EL (cell line): Measurements from ENCODE around the gene LPP.

Experiments
- DNase-seq: peaks from one replicate; pipeline ENCODE4 v3.0.0-alpha.2; 2016

The LPP gene

DNA sequence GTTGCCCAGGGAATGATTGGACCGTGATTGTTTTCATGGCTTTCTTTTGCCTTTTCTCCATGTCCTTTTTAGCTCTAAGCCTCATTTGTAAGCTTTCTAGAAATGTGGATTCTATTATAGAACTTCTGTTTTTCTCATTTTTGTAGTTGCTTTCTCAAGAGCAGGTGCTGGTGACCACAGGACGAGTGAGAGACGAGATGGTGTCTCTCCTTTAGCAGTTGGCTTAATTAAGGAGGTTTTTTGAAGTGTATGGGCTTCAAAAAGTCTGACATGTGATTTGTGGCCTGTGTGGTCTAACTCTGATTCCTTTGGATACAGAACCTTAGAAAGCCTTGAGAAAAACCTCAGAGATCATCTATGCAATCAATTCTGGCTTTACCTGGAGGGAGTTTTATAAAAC, 292.8 kb downstream of the LPP start:
- no peak for DNase-seq

GRCh38 chr3:188448813-188449212, 294.9 kb downstream of the LPP start:
- DNase-seq: no peak

- DNase-seq: no peak
Observed at GRCh38 chr3:188449421-188449820, 295.5 kb downstream of the LPP start.

DNA sequence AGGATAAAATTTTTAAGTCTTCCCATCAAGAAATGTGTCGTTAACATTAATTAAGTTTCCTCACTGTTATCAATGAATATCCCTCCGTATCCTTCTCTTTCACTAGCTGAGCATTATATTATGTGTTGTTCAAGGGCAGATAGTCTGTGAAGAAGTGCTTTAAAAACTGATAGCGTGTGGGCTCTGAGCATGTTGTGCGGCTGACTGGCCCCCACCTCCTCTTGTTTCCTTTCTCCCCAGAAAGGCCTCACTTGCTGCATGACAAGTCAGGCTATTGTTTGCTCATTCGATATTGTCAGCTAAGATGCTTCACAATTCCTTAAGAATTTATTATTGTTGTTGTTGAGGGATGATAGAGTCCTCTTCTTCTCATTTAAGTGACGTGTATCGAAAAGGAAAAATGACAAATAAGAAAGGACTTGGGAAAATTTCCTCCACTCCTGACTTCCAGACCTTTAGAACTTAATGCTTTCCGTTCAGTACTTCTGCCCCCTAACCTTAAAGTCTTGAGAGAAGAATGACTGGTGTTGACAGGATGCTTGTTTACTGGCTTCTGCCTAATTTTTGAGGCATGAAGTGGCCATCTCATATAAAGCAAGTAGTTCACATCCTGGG, 298.3 kb downstream of the LPP start:
- no peak for DNase-seq

- DNase-seq: no peak
Observed at GRCh38 chr3:188453431-188454384, 299.8 kb downstream of the LPP start.

- DNase-seq: no peak
Observed at GRCh38 chr3:188455748-188456147, 301.8 kb downstream of the LPP start.

GRCh38 chr3:188458756-188459155, 304.8 kb downstream of the LPP start:
- DNase-seq: no peak

DNA sequence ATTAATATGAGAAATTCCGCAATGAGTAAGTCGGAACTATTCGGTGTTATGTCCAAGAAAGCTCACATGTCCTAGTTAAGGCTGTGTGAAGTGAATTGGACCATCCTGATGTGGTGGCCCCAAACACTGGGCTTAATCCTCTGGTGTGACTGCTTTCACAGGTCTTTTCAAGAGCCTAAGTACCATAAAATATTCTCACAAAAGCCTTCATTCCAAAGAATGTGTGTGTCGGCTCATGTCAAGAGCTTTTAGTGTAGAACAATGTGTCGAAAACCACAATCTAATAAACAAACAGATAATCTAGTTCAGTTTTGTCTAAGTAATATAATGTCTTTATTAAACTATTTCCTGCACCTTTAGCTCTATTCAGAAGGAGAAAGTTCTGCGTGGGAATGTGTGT, 311.4 kb downstream of the LPP start:
- DNase-seq: no peak

GRCh38 chr3:188468196-188468595, 314.2 kb downstream of the LPP start:
- DNase-seq: peak; percentile 17

DNA sequence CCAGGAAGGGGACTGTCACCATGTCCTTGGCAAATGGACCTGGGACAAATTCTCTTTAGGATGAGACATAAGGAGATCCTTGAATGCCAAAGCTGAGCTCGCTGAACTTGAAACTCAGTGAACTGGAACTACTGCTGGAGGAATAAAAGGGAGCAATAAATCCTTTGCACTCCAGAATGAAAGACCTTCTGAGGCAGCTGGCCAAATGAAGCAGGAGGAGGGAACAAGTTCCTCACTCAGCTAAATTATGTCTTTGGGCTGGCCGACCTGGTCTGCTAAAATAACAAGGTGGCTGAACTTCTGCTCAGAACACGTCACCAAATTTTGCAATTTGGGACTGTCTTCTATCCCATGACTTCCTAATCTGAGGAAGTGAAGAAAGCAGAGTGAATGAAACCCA, 314.7 kb downstream of the LPP start:
- DNase-seq: no peak

DNA sequence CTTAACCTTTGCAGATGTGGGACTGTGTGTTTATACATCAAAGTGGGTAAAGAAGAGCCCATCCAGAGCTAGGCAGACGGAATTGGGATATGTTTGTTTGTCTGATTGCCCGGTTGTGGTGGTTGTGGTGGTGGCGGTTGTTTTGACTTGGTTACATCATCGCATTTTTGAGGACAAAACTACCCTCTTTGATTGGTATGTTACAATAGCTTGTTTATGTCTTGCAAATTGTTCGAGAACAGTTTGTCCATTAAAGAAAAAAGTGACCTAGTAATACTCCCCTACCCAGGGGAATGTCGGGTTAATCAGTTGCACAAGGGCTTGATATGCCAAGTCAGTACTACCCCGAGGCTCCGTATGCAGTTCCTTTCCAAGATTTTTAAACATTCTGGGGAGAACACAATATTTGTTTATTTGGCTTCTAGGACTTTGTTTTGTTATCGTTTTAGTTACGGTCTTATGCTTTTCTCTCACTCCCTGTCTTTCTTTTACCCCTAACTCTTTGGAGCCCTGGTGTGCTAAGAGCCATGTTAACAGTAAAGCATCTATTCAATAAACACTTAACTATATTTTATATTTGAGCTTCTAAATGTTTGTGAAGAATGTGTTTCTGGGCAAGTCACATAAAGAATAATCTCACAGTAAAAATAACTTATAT, 315.4 kb downstream of the LPP start:
- DNase-seq: no peak

- DNase-seq: no peak
Observed at GRCh38 chr3:188470508-188471130, 316.7 kb downstream of the LPP start.

DNA sequence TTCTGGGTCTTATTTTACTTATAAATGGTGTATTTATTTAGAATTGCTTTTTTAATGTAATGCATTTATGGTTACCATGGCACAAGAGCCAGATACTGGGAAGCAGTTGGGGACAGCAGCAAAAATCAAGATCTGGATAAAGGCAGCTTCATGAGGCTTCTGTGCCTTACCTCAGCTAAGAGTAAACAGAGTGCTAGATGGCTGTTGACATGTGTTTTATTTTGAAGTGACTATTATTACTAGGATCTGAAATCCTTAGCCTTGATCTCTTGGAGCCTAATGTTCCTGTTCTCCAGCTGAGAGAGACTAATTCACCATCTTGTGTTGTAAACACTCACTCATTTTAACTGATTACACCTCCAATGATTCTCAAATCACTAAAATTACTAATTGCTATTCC, 317.8 kb downstream of the LPP start:
- DNase-seq: no peak

- DNase-seq: peak; percentile 30
Observed at GRCh38 chr3:188472336-188472735, 318.4 kb downstream of the LPP start.

DNA sequence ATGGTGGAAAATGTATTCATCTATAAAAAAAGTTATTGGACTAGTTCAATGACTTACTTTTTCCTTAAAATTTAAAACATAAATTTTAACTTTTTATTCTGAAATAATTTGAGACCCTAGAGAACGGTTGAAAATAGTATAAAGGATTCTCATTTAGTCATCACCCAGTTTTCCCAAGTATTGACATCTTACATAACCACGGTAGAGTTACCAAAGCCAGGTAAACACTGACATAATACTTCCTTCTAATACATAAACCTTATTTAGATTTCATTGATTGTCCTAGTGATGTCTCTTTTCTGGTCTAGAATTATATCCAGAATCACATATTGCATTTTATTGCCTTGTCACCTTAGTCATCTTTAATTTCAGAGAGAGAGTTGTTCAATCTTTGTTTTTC, 319.1 kb downstream of the LPP start:
- no peak for DNase-seq

- DNase-seq: no peak
Observed at GRCh38 chr3:188473591-188474288, 319.8 kb downstream of the LPP start.

DNA sequence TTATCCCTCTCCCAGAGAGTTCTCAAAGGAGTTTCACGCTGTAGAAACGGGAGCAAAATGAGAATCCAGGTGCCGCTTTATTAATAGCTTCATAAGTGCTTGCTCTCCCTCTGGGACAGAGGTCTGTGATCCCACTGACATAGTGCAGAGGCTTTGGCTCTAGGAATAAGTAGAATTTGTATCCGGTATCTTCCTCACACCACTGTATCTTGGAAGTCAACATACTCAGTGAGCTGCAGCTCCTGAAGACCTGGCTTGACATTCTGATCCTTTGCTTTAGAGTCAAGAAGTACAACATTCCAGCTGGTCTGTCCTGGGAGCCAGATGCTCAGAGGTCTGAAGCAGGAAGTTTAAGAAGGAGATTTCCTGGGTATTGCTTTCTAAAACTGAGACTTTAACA, 323.0 kb downstream of the LPP start:
- no peak for DNase-seq

DNA sequence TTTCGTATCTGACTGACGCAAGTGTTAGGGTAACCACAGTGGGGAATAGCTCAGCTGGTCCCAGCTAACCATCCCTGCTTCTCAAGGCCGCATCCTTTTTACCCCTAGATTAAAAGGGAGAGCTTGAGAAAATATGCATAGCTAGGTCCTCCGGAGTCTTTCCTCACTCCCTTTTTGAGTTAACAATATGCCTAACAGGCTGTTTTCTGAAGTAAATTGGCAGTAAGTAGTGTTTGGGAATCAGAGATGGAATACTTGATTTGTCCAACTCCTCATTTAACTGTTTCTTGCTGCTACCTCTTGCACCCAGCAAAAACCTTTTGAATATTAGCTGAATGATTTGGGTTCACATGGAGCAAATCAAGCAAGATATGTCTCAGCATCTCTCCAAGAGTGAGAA, 326.1 kb downstream of the LPP start:
- DNase-seq: no peak

DNA sequence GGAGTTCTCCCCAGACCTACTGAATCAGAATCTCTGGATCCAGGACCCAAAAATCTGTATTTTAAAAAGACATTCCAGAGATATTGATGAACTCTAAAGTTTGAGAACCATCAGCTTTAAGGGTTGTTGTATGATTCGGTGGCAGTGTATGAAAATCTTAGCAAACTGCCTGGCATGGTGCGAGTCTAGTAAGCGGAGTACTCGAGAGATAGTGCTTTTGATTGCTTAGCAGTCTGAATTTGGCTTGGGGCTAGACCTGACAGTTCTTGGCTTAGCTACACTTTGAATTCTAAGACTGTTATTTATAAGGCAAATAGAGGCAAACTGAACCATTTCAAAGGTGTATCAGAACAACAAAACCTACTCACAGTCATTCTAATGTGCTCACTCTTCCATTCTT, 329.0 kb downstream of the LPP start:
- no peak for DNase-seq

DNA sequence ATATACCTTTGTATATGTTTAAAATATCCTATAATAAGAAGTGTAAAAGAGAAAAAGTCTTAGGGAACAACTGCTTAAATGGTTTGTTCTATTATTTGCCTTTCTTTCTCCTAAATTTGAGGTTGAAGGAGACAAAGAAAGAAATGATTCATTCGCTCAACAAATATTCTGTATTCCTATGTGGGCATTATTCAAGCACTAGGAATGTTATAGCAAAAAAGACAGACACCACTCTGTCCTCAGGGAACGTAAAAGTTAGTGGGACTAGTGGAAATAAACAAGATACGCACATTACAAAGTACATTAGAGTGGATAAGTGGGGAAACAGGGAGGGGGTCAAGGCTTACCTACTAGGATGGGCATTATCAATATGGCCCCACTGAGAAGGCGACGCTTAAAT, 332.2 kb downstream of the LPP start:
- DNase-seq: peak; percentile 62

DNA sequence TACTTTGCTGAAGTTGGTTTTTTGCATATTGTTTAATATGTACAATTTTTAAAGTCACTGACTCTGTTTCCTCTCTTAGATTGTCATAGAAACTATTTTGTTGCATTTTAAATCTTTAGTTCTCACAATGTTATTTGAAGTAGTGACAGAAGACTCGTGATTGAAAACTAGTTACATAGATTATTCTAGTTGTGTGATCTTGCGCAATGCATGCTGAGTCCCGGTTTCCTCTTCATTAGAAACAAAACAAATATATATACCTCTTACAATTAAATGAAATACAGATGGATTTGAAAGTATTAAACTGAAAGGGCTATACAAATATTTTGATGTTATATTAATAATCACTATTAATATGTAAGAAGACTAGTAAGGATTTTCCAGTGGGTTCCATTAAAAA, 333.0 kb downstream of the LPP start:
- DNase-seq: no peak

DNA sequence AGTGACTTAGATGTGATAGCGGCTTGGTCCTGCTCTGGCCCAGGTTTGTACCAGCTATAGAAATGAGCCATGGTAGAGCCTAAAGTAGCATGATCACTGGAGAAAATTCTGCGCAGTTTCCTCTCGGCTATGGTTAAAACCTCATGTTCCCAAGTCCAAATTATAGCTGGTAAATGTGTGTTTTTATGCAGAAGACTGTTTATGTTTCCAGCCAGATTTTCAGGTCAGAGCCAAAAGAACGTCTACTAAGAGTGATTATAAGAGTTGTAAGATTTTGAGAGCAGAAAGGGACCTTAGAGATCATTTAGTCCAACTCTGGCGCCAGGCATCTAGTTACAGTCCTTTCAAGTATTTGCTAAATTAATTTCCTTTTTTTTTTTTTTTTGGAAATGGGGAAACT, 333.7 kb downstream of the LPP start:
- DNase-seq: no peak

DNA sequence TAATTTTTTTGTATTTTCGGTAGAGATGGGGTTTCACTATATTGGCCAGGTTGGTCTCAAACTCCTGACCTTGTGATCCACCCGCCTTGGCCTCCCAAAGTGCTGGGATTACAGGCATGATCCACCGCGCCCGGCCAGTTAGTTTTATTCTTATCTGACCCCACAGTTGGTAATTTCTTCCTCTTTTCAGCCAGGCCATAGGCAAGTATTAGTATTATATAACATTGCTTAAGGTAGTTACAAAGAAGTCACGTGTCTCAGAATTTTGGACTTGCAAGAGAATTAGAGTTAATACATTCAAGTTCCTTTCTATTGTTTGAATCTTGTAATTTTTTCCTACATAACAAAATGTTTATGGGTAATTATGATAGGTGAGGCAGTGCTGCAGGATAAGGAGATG, 334.8 kb downstream of the LPP start:
- DNase-seq: no peak
